Measurements from ENCODE around the gene NOL4.
"Not testable (repeated sequence)": the region's sequence is repeated elsewhere in the genome, so short reads cannot be mapped to it uniquely, and the experiment has no call there.

The NOL4 gene, protein sequence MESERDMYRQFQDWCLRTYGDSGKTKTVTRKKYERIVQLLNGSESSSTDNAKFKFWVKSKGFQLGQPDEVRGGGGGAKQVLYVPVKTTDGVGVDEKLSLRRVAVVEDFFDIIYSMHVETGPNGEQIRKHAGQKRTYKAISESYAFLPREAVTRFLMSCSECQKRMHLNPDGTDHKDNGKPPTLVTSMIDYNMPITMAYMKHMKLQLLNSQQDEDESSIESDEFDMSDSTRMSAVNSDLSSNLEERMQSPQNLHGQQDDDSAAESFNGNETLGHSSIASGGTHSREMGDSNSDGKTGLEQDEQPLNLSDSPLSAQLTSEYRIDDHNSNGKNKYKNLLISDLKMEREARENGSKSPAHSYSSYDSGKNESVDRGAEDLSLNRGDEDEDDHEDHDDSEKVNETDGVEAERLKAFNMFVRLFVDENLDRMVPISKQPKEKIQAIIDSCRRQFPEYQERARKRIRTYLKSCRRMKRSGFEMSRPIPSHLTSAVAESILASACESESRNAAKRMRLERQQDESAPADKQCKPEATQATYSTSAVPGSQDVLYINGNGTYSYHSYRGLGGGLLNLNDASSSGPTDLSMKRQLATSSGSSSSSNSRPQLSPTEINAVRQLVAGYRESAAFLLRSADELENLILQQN

DNA sequence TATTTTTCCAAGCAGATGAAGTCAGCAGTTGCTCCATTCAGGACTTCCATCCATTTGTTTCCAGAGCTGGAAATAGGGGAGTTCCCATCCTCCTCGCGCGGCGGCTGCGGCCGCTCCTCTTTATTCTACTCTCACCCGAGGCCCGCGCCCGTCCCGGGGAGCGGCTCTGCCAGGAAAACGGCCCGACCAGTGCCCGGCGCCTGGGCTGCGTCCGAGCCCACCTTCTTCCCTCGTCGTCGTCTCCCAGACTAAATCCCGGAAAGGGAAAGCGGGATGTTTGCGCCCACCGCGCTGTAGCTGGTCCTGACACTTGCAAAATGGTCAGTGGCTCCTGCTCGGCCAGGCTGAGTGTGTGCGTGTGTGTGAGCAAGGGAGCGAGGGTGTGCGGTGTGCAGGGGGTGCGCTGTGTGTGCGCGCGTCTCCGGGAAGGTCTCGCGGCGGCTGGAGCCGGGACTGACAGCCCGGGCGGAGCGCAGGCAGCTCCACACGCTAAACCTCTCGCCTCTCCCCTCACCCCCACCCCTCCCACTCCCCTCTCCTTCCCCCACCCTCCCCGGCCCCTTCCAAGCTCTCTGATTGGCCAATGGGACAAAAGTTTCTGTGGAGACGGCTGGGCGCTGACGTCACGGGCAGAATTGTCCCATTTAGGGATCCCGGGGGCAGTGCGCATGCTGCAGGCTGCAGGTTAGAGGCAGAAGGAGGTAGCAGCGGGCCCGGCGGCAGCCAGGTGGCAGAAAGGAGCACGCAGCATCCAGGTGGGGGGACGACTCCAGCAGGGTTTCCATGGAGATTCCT, at the start of gene NOL4:
TSS of gene NOL4 (minus strand) at position 491 of the 795 bp plus-strand sequence. CDS start 1,660 bp downstream, outside the sequence.
- no peak for DNase-seq (ENCODE audit: low read depth in 2 of 2)

- not testable (repeated sequence) for DNase-seq (ENCODE audit: low read depth in 2 of 2)
Observed at GRCh38 chr18:34266029-34266428, 41.3 kb upstream of the NOL4 start.

DNA sequence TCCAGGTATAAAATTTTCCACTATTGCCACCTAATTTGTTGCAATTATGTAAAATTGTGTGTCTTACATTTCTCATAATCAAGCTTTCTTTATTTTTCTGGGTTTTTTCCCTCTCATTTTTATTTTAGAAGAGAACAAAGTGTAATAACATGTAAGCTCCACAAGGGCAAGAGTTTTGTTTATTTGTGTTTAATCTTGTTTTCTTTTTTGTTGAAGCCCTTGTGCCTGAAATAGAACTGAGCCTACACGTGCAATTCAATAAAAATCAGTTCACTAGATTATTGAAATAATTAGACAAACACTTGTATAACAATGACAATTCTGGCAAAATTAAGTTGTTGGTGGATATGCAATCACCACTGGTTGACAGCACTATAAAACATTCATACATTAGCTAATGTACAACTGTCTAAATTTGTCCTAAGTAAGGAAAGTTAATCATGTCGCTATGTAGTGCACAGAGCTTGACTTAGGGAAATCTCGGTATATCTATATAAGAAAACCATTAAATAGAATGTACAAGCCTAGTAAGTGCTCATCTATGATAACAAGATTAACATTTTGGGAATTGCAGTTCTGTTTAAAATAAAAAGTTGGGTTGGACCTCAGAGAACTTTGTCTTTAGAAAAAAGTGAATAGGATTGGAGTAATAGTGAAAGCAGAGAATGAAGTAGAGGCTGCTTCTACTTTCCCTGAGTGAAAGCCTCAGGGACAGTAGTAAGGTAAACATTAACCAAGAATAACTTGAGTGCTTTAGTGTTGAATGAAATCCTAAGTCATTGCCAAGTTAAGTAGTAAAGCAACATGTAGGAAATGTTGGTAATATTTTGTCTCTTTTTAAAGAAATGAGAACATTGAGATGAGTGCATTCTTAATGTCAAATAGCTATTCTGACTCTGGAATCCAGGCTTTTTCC, 37.4 kb upstream of the NOL4 start:
- no peak for DNase-seq (ENCODE audit: low read depth in 2 of 2)

DNA sequence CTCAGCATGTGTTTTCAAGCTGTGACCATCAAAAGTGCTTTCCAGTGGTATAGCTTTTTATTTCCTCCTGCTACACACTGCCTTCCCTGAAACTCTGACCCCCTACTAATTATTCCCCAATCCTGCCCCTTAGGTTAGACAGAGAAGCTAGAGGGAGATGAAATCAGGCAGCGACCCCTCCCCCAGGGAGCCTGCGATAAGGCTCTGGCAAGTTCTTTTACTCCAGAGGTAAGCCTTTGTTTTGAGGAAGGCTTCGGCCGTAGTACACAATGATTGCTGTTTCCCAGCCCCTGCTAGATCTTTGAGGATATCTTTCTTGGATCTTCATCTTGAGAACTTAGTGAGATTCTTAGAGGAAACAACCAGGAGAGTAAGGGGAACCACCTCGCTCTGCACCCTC, 33.5 kb upstream of the NOL4 start:
- DNase-seq (ENCODE audit: low read depth in 2 of 2): no peak

DNA sequence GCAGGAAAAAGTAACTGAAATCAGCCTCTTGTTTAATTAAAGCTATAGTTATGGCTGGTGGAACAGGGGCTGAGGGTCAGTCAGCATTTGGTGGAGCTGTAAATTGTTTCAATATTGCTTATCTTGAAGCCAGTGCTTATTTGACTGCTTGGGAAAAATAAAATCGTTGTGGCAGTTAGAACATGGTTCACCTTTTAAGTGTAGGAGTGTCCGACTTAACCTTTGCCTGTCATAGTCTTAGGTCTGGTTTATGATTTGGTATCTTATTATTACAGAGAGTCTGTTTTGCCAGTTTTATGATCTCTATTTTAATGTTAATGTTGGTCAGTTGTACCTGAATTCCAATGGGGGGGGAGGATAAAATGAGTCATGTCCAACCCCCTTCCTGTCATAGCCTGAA, 27.2 kb upstream of the NOL4 start:
- DNase-seq (ENCODE audit: low read depth in 2 of 2): no peak

DNA sequence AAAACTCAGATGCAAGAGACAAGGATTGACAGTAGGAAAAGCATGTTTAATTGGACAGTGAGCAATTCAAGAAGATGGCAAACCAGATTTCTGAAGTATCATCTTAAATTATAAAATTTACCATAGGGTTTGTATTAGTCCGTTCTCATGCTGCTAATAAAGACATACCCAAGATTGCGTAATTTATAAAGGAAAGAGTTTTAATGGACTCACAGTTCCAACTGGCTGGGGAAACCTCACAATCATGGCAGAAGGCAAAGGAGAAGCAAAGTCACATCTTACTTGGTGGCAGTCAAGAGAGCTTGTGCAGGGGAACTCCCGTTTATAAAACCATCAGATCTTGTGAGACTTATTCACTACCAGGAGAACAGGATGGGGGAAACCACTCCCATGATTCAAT, 24.0 kb upstream of the NOL4 start:
- no peak for DNase-seq (ENCODE audit: low read depth in 2 of 2)

- no peak for DNase-seq (ENCODE audit: low read depth in 2 of 2)
Observed at GRCh38 chr18:34242739-34243138, 18.0 kb upstream of the NOL4 start.

DNA sequence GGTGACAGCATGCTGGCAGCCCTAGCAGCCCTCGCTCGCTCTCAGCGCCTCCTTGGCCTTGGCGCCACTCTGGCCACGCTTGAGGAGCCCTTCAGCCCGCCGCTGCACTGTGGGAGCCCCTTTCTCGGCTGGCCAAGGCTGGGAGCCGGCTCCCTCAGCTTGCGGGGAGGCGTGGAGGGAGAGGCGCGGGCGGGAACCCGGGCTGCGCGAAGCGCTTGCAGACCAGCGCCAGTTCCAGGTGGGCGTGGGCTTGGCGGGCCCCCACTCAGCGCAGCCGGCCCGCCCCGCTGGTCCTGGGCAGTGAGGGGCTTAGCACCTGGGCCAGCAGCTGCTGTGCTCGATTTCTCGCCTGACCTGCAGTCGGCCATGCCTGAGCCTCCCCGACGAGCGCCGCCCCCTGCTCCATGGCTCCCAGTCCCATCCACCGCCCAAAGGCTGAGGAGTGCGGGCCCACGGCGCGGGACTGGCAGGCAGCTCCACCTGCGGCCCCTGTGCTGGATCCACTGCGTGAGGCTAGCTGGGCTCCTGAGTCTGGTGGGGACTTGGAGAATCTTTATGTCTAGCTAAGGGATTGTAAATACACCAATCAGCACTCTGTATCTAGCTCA, 9.2 kb upstream of the NOL4 start:
- DNase-seq (ENCODE audit: low read depth in 2 of 2): not testable (repeated sequence)

- DNase-seq (ENCODE audit: low read depth in 2 of 2): no peak
Observed at GRCh38 chr18:34225218-34225553, 473 bp upstream of the NOL4 start.

- DNase-seq (ENCODE audit: low read depth in 2 of 2): no peak
Observed at GRCh38 chr18:34223893-34224422, 755 bp downstream of the NOL4 start.

GRCh38 chr18:34223164-34223892, 1.4 kb downstream of the NOL4 start:
- no peak for DNase-seq (ENCODE audit: low read depth in 2 of 2)

GRCh38 chr18:34222307-34223163, 2.2 kb downstream of the NOL4 start:
- no peak for DNase-seq (ENCODE audit: low read depth in 2 of 2)

DNA sequence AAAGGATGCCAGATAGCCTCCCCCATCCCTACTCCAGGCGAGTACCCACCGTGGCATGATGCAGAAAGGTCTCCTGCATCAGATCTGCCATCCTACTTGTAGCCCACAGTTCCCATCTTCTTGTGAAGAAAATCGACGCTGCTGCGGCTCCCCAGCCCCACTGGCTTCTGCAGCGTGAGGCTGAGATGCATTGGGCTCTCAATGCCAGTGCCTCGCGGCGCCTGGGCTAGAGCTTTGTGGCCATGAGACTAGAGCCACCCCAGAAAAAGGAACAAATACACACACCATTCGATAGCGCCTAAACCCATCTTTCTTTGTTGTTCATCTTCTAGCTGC, 2.8 kb downstream of the NOL4 start:
- no peak for DNase-seq (ENCODE audit: low read depth in 2 of 2)

GRCh38 chr18:34220081-34220815, 4.5 kb downstream of the NOL4 start:
- no peak for DNase-seq (ENCODE audit: low read depth in 2 of 2)

GRCh38 chr18:34219651-34220050, 5.1 kb downstream of the NOL4 start:
- DNase-seq (ENCODE audit: low read depth in 2 of 2): no peak

DNA sequence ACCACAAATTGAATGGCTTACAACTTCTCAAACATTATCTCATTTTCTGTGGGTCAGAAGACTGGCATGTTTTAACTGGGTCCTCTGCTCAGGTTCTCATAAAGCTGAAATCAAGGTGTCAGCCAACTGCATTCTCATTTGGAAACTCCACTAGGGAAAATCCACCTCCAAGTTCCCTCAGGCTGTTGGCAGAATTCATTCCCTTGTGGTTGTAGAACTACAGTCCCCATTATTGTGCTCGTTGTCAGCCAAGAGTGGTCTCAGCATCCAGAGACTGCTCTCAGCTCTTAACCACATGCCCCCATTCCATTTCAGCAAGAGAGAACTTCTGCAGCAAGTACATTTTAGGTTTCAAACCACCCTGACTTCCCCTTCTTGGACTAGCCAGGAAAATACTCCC, 12.2 kb downstream of the NOL4 start:
- DNase-seq (ENCODE audit: low read depth in 2 of 2): no peak

DNA sequence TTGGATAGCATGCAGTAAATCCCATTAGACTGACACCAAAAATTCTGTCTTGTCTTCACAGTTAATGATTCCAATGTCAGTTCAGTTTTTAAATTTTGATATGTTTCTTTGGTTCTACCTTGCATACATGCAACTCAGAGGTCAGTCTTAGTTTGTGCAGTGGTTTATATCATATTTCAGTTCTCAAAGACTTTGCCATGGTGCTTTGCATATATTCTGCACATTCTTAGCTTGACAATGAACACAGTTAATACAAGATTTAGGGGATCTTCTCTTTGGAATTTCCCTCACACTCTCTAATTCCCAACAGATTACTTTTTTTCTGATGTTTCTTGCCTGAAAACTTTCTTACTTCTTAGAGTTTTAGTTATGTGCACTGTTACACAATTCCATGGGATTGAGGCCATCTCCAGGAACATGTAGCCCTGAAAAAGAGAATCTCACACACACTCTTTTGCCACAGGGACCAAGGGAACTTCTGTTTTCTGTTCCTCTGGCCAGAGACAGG, 17.3 kb downstream of the NOL4 start:
- DNase-seq (ENCODE audit: low read depth in 2 of 2): no peak

- no peak for DNase-seq (ENCODE audit: low read depth in 2 of 2)
Observed at GRCh38 chr18:34203866-34204265, 20.8 kb downstream of the NOL4 start.

Measured in stimulated activated CD8-positive, alpha-beta memory T cell treated with anti-CD3 and anti-CD28 coated beads, Interleukin-2, amount 100 ng/mL, for 1 hour (primary cell).